Loucy (cell line): Measurements from ENCODE around the gene SIK3.

Source experiments
- H2AFZ ChIP-seq: fragments of 200-600 bp; sonication (generic); 2 replicates; pipeline ENCODE4 v1.6.0; 2016; ENCODE audit warnings: antibody characterized with exemption, mild to moderate bottlenecking, low read length, moderate library complexity
- H3F3A ChIP-seq: fragments of 200-600 bp; 2 replicates; pipeline ENCODE4 v1.6.0; 2016; ENCODE audit warnings: antibody characterized with exemption, low read depth, mild to moderate bottlenecking
- H3K27me3 ChIP-seq: fragments of 200-600 bp; sonication (generic); 2 replicates; pipeline ENCODE4 v1.6.1; 2014; ENCODE audit warnings: low read length, mild to moderate bottlenecking; ENCODE audit not compliant: insufficient read depth, poor library complexity, severe bottlenecking
- H3K36me3 ChIP-seq: fragments of 200-600 bp; sonication (generic); 2 replicates; pipeline ENCODE4 v1.6.1; 2016; ENCODE audit warnings: low read length; ENCODE audit not compliant: insufficient read depth
- H3K4me1 ChIP-seq: fragments of 200-600 bp; sonication (generic); 2 replicates; pipeline ENCODE4 v1.5.1; 2014; ENCODE audit warnings: low read length, mild to moderate bottlenecking; ENCODE audit not compliant: insufficient read depth, poor library complexity, severe bottlenecking
- H3K4me2 ChIP-seq: fragments of 200-600 bp; sonication (generic); 2 replicates; pipeline ENCODE4 v1.6.0; 2014; ENCODE audit warnings: antibody characterized with exemption, low read length, low read depth, mild to moderate bottlenecking; ENCODE audit not compliant: poor library complexity, severe bottlenecking
- H3K4me3 ChIP-seq: fragments of 200-600 bp; sonication (generic); 2 replicates; pipeline ENCODE4 v1.5.1; 2014; ENCODE audit warnings: low read length, mild to moderate bottlenecking, mixed read lengths; ENCODE audit not compliant: poor library complexity, severe bottlenecking
- H3K79me2 ChIP-seq: fragments of 200-600 bp; sonication (generic); 2 replicates; pipeline ENCODE4 v1.6.1; 2014; ENCODE audit warnings: low read length; ENCODE audit not compliant: insufficient read depth
- H3K9ac ChIP-seq: fragments of 200-600 bp; sonication (generic); 2 replicates; pipeline ENCODE4 v1.6.0; 2014; ENCODE audit warnings: mild to moderate bottlenecking, low read depth, low read length, moderate library complexity; ENCODE audit not compliant: poor library complexity, severe bottlenecking
- H3K9me2 ChIP-seq: fragments of 200-600 bp; sonication (generic); replicated peaks from 2 replicates; pipeline ENCODE4 v1.6.1; 2016; ENCODE audit warnings: low read depth, low read length, mixed read lengths
- H3K9me3 ChIP-seq: fragments of 200-600 bp; sonication (generic); 2 replicates; pipeline ENCODE4 v1.6.1; 2014; ENCODE audit warnings: mild to moderate bottlenecking, antibody characterized with exemption, low read length, low read depth; ENCODE audit not compliant: insufficient read depth
- H4K20me1 ChIP-seq: fragments of 200-600 bp; sonication (generic); 2 replicates; pipeline ENCODE4 v1.6.0; 2014; ENCODE audit warnings: antibody characterized with exemption, low read length, mild to moderate bottlenecking; ENCODE audit not compliant: insufficient read depth, poor library complexity, severe bottlenecking
- CTCF ChIP-seq: fragments of 200-600 bp; sonication (generic); conservative IDR thresholded peaks from 2 replicates; pipeline ENCODE4 v1.5.1; 2014; ENCODE audit warnings: mild to moderate bottlenecking, antibody characterized with exemption, low read length
- EZH2phosphoT487 ChIP-seq: fragments of 200-600 bp; IDR thresholded peaks from 2 replicates; pipeline ENCODE4 v1.6.1; 2018; ENCODE audit warnings: antibody characterized with exemption, mild to moderate bottlenecking, moderate library complexity, borderline replicate concordance

Gene SIK3

DNA sequence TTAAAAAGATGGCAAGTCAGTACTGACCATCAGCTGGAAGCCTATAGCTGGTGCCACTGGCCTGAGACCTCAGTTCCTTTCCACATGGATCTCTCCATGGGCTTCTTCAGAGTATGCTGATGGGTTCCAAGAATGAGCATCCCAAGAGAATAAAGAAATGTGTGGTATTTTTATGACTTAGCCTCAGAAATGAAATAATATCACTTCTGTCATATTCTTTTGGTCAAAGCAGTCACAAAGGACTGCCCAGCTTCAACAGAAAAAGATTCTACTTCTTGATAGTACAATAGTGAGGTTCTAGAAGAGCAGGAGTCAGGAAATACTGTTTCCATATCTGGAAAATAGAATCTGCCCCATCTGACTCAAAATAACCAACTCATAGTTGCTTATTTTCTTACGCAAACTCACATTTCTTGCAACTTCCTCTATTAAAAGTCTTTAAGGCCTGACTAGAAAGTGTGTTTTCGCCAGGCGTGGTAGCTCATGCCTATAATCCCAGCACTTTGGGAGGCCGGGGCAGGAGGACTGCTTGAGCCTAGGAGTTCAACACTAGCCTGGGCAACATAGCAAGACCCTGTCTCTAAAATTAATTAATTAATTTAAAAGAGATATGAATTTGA, 116.9 kb downstream of the SIK3 start:
- H3K4me3 ChIP-seq = no peak overlapping the region
- no peak overlapping the region for H3K4me2 ChIP-seq
- no peak overlapping the region for H2AFZ ChIP-seq
- H3K9me3 ChIP-seq = no peaks in the 10 kb centered on the region
- H4K20me1 ChIP-seq = no peaks in the 10 kb centered on the region
- no peak overlapping the region for H3K9ac ChIP-seq
- H3K79me2 ChIP-seq = peaks cover 61% of the 10 kb centered on the region
- peaks cover 25% of the 10 kb centered on the region for H3K4me1 ChIP-seq
- no peaks in the 10 kb centered on the region for H3K27me3 ChIP-seq
- H3K9me2 ChIP-seq = no peaks in the 10 kb centered on the region
- H3F3A ChIP-seq = no peaks in the 10 kb centered on the region
- no peaks in the 10 kb centered on the region for H3K36me3 ChIP-seq
- TF ChIP-seq EZH2phosphoT487 (no peak), CTCF (no peak)

DNA sequence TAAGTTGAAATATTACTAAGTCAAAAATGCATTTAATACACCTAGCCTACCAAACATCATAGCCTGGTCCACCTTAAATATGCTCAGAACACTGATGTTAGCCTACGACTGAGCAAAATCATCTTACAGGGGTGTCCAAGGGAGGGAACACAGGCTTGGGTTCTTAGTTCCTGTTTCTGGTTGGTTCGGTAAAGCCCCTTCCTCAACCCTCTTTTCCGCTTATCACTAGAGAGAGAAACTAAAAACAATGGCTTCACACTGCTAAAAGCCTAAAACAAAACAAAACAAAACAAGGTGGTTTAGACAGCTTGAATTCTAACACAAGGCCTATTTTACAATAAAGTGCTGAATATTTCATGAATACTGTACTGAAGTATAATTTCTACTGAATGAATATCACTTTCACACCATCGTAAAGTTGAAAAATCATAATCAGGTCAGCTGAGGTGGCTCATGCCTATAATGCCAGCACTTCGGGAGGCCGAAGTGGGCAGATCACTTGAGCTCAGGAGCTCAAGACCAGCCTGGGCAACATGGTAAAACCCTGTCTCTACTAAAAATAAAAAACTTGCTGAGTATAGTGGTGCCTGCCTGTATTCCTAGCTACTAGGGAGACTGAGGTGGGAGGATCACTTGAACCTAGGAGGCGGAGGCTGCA, 118.0 kb downstream of the SIK3 start:
- Histone ChIP-seq H2AFZ (no peak overlapping the region), H3K36me3 (no peaks in the 10 kb centered on the region), H4K20me1 (no peaks in the 10 kb centered on the region), H3F3A (no peaks in the 10 kb centered on the region), H3K9me2 (no peaks in the 10 kb centered on the region), H3K4me2 (no peak overlapping the region), H3K79me2 (peaks cover 61% of the 10 kb centered on the region; the same call in 1 of the 2 replicates), H3K4me3 (no peak overlapping the region), H3K4me1 (peaks cover 18% of the 10 kb centered on the region), H3K9me3 (no peaks in the 10 kb centered on the region), H3K9ac (no peak overlapping the region), H3K27me3 (no peaks in the 10 kb centered on the region)
- TF ChIP-seq CTCF (no peak), EZH2phosphoT487 (no peak)

- H3K9me3 ChIP-seq = no peaks in the 10 kb centered on the region
- no peaks in the 10 kb centered on the region for H3K9me2 ChIP-seq
- no peaks in the 10 kb centered on the region for H3K36me3 ChIP-seq
- H2AFZ ChIP-seq = no peak overlapping the region
- TF ChIP-seq EZH2phosphoT487 (no peak), CTCF (no peak)
- H3K27me3 ChIP-seq = no peaks in the 10 kb centered on the region
- H3K9ac ChIP-seq = no peak overlapping the region
- peaks cover 59% of the 10 kb centered on the region; the same call in 1 of the 2 replicates for H3K79me2 ChIP-seq
- H4K20me1 ChIP-seq = peaks cover 7% of the 10 kb centered on the region
- no peaks in the 10 kb centered on the region for H3F3A ChIP-seq
- H3K4me2 ChIP-seq = no peak overlapping the region
- peaks cover 5% of the 10 kb centered on the region for H3K4me1 ChIP-seq
- H3K4me3 ChIP-seq = no peak overlapping the region
Observed at GRCh38 chr11:116976941-116977570, 121.2 kb downstream of the SIK3 start.
